Nephron (organoid): Measurements from ENCODE around the gene MGMT.

Experiments
- H3K27ac Mint-ChIP-seq, 3 experiments: 2 replicates each; pipeline ENCODE4 v1.8.0; 2020; ENCODE audit warnings: mixed read lengths in 3 of 3, mild to moderate bottlenecking in 2 of 3, moderate library complexity in 1 of 3
- H3K27me3 Mint-ChIP-seq: 2 replicates; pipeline ENCODE4 v1.8.0; 2021; ENCODE audit warnings: low read depth, mild to moderate bottlenecking, moderate library complexity, mixed read lengths
- H3K36me3 Mint-ChIP-seq: 2 replicates; pipeline ENCODE4 v1.8.0; 2020; ENCODE audit warnings: low read depth, mixed read lengths
- H3K4me1 Mint-ChIP-seq: 2 replicates; pipeline ENCODE4 v1.8.0; 2020; ENCODE audit warnings: mixed read lengths
- H3K4me3 Mint-ChIP-seq, 3 experiments: 2 replicates each; pipeline ENCODE4 v1.8.0; 2020; ENCODE audit warnings: mild to moderate bottlenecking in 3 of 3, mixed read lengths in 3 of 3, moderate library complexity in 2 of 3
- H3K9me3 Mint-ChIP-seq: 2 replicates; pipeline ENCODE4 v1.8.0; 2020; ENCODE audit warnings: mixed read lengths
- CTCF ChIP-seq, 3 experiments: fragments of 200-600 bp; sonication (generic); IDR thresholded peaks; one replicate each; pipeline ENCODE4 v1.5.0; 2021; ENCODE audit warnings: antibody characterized with exemption in 3 of 3; ENCODE audit not compliant: unreplicated experiment in 3 of 3

MGMT gene

DNA sequence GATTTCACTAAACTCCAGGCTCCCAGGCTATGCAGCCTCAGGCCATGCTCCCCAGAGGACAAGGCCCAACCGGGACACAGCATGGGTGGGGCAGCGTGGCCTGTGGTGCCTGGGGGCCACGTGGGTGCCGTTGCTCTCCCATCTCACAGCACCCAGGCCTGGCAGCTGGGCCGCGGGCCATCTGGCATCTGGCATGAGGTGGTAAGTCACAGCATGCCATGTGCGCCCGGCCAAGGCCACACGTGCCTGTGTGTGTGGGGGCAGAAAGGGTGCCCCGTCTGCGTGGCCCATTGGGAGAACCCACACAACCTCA lies 292.9 kb downstream of the MGMT start:
- Mint-ChIP-seq H3K4me3 (no peak overlapping the region), H3K9me3 (peaks cover 4% of the 10 kb centered on the region), H3K27me3 (peaks cover 14% of the 10 kb centered on the region), H3K4me1 (peaks cover 5% of the 10 kb centered on the region), H3K36me3 (peaks cover 10% of the 10 kb centered on the region), H3K27ac (no peak overlapping the region)
- no peak for TF ChIP-seq CTCF (IDR thresholded peaks at IDR 0.05; ENCODE audit: unreplicated experiment in 3 of 3)

DNA sequence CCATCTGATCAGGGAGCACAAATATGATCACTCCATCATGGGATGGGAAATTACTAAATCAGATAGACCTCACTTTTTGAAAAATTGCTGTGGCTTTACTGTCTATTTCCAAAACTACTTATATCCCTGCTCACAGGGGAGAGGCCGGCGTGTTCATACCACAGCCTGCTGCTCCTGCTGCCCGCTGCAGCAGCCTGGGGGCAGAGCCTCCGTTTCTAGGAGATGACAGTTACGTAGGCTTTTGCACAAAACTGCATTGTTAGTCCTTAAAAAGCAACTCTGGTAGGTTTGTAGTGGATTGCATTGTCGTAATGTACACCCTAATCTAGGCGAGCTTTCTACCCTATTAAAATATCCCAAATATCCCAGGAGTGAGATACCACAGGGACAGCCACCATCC lies 293.4 kb downstream of the MGMT start:
- no peak for TF ChIP-seq CTCF (IDR thresholded peaks at IDR 0.05; ENCODE audit: unreplicated experiment in 3 of 3)
- peaks cover 5% of the 10 kb centered on the region for H3K4me1 Mint-ChIP-seq
- H3K9me3 Mint-ChIP-seq, result no peaks in the 10 kb centered on the region
- H3K36me3 Mint-ChIP-seq, result peaks cover 10% of the 10 kb centered on the region
- no peak overlapping the region for H3K4me3 Mint-ChIP-seq
- peaks cover 14% of the 10 kb centered on the region for H3K27me3 Mint-ChIP-seq
- no peak overlapping the region for H3K27ac Mint-ChIP-seq

DNA sequence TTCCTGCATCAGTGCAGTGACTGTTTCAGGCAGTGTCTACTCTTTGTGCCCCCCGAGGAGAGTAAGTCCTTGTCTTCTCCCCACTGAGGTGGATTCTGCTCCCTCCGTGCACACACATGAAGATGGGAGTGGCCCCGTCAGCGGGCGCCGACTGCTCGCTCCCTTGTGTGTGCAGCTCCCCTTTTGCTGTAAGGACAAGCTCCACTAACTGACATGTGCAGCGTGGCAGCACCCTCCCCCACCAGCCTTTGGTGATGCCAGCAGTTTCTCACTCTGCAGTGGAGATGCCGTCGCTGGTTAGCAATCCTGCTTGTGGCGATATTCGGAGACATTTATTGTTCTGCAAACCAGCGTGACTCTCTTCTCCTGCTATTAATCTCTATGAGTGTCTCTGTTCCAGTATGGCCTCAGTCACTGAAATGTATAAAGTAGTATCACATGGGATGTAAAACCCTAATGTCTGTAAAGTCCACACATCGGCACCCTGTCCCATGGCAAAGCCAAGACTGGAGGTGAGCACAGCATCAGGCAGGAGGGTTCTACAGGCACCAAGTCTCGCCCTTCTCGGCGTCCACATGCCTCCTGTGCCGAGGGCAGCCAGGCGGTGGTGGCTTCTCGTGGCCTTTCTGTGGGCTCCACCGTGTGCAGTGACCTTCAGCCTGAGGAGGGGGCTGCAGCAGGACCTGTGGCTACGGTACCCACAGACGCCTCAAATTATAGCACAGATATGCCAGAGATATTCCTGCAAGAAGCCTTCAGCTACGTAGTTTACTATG lies 294.3 kb downstream of the MGMT start:
- Mint-ChIP-seq H3K4me1 (peaks cover 5% of the 10 kb centered on the region), H3K4me3 (no peak overlapping the region), H3K27me3 (peaks cover 14% of the 10 kb centered on the region), H3K27ac (no peak overlapping the region), H3K9me3 (no peaks in the 10 kb centered on the region), H3K36me3 (peaks cover 10% of the 10 kb centered on the region)
- no peak for TF ChIP-seq CTCF (IDR thresholded peaks at IDR 0.05; ENCODE audit: unreplicated experiment in 3 of 3)

GRCh38 chr10:129761981-129762956 lies 295.2 kb downstream of the MGMT start:
- Mint-ChIP-seq H3K4me3 (no peak overlapping the region), H3K27me3 (peaks cover 14% of the 10 kb centered on the region), H3K27ac (no peak overlapping the region), H3K36me3 (peaks cover 10% of the 10 kb centered on the region), H3K9me3 (no peaks in the 10 kb centered on the region), H3K4me1 (peaks cover 5% of the 10 kb centered on the region)
- no peak for TF ChIP-seq CTCF (IDR thresholded peaks at IDR 0.05; ENCODE audit: unreplicated experiment in 3 of 3)

- peaks cover 5% of the 10 kb centered on the region for H3K4me1 Mint-ChIP-seq
- no peaks in the 10 kb centered on the region for H3K9me3 Mint-ChIP-seq
- peaks cover 5% of the 10 kb centered on the region for H3K36me3 Mint-ChIP-seq
- no peak overlapping the region for H3K27ac Mint-ChIP-seq
- no peak for TF ChIP-seq CTCF (IDR thresholded peaks at IDR 0.05; ENCODE audit: unreplicated experiment in 3 of 3)
- H3K4me3 Mint-ChIP-seq, result no peak overlapping the region
- peaks cover 9% of the 10 kb centered on the region for H3K27me3 Mint-ChIP-seq
These were observed 297.2 kb downstream of the MGMT start for GRCh38 chr10:129764011-129764900.
